Measurements from ENCODE around the gene CUTC.

CUTC gene

DNA sequence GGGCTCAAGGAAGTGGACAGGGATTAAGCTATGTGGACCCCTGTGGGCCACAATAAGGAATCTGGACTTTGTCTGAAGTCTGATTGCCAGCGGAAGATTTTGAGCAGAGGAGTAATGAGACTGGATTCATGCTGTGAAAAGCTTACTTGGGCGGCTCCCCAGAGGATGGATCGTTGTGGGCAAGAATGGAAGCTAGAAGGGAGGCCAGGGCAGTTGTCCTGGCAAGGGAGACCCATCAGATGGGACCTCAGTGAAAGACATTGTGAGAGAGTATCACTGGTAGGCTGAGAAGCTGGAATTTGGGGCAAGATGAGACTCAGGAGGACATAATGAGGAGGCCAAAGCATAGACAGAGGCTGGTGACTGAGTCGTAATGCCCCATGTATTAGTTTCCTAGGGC is 66.0 kb downstream of the CUTC start:
- Histone ChIP-seq H3K4me3 (IDR thresholded peaks at IDR 0.05; ENCODE audit: insufficient read depth, low read depth, low read length) (no peak overlapping the region), H3K4me1 (ENCODE audit: low read depth, poor library complexity, severe bottlenecking) (no peaks in the 10 kb centered on the region), H3K9ac (no peak overlapping the region), H4K20me1 (ENCODE audit: insufficient read depth) (no peaks in the 10 kb centered on the region), H3K27ac (no peak overlapping the region), H3K79me2 (ENCODE audit: insufficient read depth, low read depth) (no peaks in the 10 kb centered on the region), H3K36me3 (ENCODE audit: insufficient read depth) (no peaks in the 10 kb centered on the region), H3K4me2 (no peak overlapping the region), H3K27me3 (ENCODE audit: insufficient read depth, low read depth) (no peaks in the 10 kb centered on the region), H2AFZ (ENCODE audit: low read depth) (no peak overlapping the region)
- TF ChIP-seq, protein P1, sequence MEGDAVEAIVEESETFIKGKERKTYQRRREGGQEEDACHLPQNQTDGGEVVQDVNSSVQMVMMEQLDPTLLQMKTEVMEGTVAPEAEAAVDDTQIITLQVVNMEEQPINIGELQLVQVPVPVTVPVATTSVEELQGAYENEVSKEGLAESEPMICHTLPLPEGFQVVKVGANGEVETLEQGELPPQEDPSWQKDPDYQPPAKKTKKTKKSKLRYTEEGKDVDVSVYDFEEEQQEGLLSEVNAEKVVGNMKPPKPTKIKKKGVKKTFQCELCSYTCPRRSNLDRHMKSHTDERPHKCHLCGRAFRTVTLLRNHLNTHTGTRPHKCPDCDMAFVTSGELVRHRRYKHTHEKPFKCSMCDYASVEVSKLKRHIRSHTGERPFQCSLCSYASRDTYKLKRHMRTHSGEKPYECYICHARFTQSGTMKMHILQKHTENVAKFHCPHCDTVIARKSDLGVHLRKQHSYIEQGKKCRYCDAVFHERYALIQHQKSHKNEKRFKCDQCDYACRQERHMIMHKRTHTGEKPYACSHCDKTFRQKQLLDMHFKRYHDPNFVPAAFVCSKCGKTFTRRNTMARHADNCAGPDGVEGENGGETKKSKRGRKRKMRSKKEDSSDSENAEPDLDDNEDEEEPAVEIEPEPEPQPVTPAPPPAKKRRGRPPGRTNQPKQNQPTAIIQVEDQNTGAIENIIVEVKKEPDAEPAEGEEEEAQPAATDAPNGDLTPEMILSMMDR (conservative IDR thresholded peaks at IDR 0.05; ENCODE audit: low read depth, low read length): no peak

- Histone ChIP-seq H3K4me1 (ENCODE audit: low read depth, poor library complexity, severe bottlenecking) (no peaks in the 10 kb centered on the region), H3K36me3 (ENCODE audit: insufficient read depth) (no peaks in the 10 kb centered on the region), H3K9ac (no peak overlapping the region), H3K4me3 (IDR thresholded peaks at IDR 0.05; ENCODE audit: insufficient read depth, low read depth, low read length) (no peak overlapping the region), H2AFZ (ENCODE audit: low read depth) (no peak overlapping the region), H3K4me2 (no peak overlapping the region), H3K79me2 (ENCODE audit: insufficient read depth, low read depth) (no peaks in the 10 kb centered on the region), H4K20me1 (ENCODE audit: insufficient read depth) (no peaks in the 10 kb centered on the region), H3K27ac (no peak overlapping the region), H3K27me3 (ENCODE audit: insufficient read depth, low read depth) (no peaks in the 10 kb centered on the region)
- TF ChIP-seq, protein P1 (conservative IDR thresholded peaks at IDR 0.05; ENCODE audit: low read depth, low read length): no peak
Measured at GRCh38 chr10:99798920-99799319, 66.9 kb downstream of the CUTC start.

DNA sequence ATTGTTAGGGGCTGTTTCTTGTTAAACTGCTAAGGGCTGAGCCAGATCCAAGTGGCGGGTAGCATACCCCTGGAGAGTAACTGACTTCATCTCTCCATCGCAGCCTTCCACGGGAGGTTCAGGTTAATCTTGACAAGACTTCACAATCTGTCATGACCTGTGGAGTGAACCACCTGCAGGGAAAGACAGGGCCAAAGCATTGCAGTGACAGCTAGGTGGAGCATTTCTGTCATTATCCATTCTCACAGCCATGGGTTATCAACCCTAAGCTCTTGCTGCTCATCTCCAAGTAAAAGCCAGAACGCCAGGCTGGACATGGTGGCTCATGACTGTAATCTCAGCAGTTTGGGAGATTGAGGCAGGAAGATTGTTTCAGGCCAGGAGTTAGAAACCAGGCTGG is 67.6 kb downstream of the CUTC start:
- H2AFZ ChIP-seq (ENCODE audit: low read depth): no peak overlapping the region
- no peak overlapping the region for H3K4me2 ChIP-seq
- H3K4me3 ChIP-seq (IDR thresholded peaks at IDR 0.05; ENCODE audit: insufficient read depth, low read depth, low read length): no peak overlapping the region
- no peaks in the 10 kb centered on the region for H3K27me3 ChIP-seq (ENCODE audit: insufficient read depth, low read depth)
- H3K36me3 ChIP-seq (ENCODE audit: insufficient read depth): no peaks in the 10 kb centered on the region
- H3K79me2 ChIP-seq (ENCODE audit: insufficient read depth, low read depth): no peaks in the 10 kb centered on the region
- H4K20me1 ChIP-seq (ENCODE audit: insufficient read depth): no peaks in the 10 kb centered on the region
- H3K4me1 ChIP-seq (ENCODE audit: low read depth, poor library complexity, severe bottlenecking): no peaks in the 10 kb centered on the region
- no peak overlapping the region for H3K27ac ChIP-seq
- no peak overlapping the region for H3K9ac ChIP-seq
- TF ChIP-seq, protein P1 (conservative IDR thresholded peaks at IDR 0.05; ENCODE audit: low read depth, low read length): no peak

- Histone ChIP-seq H3K27ac (no peak overlapping the region), H3K4me3 (IDR thresholded peaks at IDR 0.05; ENCODE audit: insufficient read depth, low read depth, low read length) (no peak overlapping the region), H3K9ac (no peak overlapping the region), H3K36me3 (ENCODE audit: insufficient read depth) (no peaks in the 10 kb centered on the region), H2AFZ (ENCODE audit: low read depth) (no peak overlapping the region), H4K20me1 (ENCODE audit: insufficient read depth) (no peaks in the 10 kb centered on the region), H3K79me2 (ENCODE audit: insufficient read depth, low read depth) (no peaks in the 10 kb centered on the region), H3K4me1 (ENCODE audit: low read depth, poor library complexity, severe bottlenecking) (no peaks in the 10 kb centered on the region), H3K27me3 (ENCODE audit: insufficient read depth, low read depth) (no peaks in the 10 kb centered on the region), H3K4me2 (no peak overlapping the region)
- TF ChIP-seq, protein P1 (conservative IDR thresholded peaks at IDR 0.05; ENCODE audit: low read depth, low read length): no peak
Measured at GRCh38 chr10:99804471-99804870, 72.4 kb downstream of the CUTC start.
